HL-60/S4 treated with retinoic acid at 250 ng/mL for 4 days and 3 days (cell line): ENCODE measurements around the gene YKT6.

Experiments used
- in situ Hi-C: fragments of 300-500 bp; cut with MboI; formaldehyde crosslinking; loops from 2 replicates; pipeline ENCODE4 v1.7.0; 2022; ENCODE audit warnings: low sequenced_read_pairs

The YKT6 gene

DNA sequence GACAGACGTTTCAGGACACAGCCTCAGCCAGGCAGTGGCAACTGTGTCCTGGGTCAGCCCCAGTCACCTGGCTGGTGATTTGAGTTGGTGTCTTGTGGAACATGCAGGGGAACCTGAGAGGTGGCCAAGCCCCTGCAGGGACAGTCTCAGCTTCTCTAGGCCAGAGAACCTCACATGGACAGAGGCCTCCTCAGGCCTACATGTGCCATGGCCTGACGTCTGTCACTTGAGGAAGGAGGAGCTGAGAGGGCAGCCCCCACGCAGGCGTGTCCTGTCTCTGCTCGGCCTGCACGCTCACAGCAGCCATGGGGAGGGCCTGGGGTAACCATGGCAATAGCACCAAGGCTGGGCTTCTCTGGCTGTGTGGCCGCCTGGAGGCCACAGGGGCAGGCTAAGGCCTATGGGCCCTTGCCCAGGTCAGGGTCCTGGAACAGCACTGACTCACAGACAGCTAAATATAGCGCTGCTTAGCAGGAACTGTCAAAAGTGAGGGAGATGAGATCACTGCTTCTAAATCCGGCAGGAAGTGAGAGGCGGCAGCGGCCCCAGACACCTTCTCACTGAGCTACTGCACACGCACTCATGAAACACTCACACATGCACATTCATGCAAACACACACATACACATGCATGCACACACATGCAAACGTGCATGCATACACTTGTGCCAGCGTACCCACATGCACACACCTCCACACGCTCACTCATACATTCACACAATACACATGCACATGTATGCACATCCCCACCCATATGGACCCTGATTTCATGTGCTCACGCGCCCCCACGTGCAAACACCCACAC is 57.0 kb downstream of the YKT6 start:
- in situ Hi-C loops: no loop called here

DNA sequence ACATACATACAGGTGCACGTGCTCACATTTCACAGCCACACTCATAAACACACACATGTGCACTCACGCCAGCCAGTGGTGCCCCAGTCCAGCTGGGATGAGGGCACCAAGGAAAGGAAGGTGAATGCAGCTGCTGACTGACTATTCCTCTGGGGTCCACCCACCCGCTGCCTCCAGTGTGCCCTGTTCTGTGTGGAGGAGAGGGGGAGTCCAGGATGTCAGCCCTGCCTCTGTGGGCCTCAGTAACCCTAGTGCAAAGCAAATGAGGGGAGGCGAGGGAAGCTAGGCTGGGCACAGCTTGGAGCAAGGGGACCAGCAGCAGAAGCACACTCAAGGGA is 57.6 kb downstream of the YKT6 start:
- in situ Hi-C loops: no loop called here

DNA sequence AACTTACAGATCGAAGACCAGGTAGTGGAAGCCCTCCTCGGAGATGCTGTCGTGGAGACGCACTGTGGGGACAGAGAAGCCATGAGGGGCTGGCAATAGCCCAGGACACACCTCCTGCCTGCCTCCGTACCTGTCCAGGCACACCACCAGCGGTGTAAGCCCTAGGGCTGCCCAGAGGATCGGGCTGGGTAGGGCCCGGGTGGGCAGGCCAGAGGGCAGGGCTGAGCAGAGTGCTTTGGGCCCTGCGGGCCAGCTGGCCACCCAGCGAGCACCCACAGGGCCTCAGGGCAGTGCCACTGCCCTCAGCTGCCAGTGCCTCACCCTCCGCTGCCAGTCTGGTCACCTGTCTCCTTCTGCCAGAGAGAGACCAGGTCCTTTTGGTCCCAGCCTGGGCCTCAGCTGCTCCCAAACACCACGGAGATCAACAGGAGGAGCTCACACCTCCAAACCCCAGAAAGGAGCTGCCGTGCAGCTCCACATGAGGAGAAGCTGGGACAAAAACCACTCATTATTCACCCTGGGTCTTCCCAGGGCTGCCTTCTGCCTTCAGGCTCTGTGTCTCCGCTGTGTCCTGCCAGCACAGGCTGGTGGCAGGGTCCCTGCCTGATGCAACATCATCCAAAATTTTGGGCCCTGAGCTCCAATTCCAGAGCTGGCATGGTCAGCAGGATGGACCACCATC is 58.2 kb downstream of the YKT6 start:
- in situ Hi-C loops: no loop called here

DNA sequence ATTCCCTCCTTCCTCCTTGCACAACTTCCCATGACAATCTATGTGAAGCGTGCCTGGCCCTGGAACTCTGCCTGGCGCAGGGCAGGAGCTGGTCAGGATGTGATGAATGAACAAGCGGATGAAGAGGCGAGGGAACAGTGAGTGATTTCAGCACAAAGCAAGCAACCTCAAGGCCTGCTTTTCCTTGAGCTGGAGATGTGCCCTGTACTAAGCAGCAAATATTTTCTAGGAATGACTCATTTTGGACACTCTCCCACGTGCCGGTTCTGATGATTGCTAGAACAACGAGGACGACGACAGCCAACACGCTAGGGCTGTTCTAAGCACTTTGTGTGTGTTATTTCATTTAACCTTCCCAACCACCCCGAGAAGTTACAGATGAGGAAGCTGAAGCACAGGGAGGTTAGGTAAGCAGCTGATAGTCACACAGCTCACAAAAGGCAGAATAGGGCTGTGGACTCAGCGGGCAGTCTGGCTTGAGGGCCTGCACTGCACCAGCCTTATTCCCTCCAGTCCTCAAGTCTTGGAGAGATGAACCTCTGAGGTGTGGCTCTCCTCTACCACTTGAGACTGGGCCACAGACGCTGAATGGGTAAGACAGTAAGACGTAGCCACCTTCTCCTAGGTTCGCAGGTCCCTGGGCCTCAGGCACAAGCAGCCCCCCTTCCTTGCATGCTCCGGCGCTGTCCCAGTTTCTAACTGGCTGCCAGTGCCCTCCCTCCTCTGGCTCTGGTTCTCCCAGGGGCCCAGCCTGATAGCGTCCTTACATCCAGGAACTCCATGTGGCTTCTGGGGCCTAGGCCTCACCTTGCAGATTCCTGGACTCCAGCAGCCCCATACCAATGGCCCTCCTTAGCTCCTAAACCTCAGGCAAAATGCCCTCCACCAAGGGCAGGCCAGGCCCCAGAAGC is 59.0 kb downstream of the YKT6 start:
- in situ Hi-C loops: no loop called here

DNA sequence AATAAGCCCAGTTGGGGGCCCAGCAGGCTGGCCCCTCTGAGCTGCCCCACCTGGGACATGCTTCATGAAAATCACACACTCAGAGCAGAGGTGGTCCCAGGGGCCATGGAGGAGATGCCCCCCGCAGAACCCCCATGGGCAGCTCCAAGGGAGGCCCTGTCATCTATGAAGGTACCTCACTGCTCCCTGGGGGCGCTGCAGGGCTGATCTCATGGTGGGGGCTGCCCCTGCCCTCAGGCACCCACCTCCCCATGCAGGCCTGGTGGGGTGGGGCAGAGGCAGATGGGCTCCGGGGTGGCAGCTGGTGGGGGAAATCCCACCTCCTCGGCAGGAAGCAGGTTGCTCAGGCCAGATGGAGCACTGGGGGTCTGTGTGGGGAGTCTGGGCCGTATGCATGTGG is 60.5 kb downstream of the YKT6 start:
- in situ Hi-C loops: no loop called here

DNA sequence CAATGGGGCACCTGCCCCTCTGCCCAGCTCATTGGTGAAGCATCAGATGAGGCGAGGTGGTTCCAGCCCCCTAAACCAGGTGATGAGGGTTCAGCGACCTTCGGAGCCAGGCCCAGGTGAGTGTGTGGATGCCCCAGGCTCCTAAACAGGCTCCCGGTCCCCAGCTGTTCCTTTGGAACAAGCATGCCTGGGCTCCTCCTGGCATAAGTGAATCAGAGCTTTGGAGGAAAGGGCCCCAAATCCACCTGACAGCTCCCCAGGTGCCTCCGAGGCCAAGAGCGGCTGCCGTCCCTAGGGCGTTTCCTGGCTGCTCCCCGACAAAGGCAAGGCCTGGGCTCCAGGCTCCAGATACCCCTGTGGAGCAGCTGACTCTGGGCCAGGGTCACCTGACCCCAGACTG is 61.3 kb downstream of the YKT6 start:
- in situ Hi-C loops: no loop called here

DNA sequence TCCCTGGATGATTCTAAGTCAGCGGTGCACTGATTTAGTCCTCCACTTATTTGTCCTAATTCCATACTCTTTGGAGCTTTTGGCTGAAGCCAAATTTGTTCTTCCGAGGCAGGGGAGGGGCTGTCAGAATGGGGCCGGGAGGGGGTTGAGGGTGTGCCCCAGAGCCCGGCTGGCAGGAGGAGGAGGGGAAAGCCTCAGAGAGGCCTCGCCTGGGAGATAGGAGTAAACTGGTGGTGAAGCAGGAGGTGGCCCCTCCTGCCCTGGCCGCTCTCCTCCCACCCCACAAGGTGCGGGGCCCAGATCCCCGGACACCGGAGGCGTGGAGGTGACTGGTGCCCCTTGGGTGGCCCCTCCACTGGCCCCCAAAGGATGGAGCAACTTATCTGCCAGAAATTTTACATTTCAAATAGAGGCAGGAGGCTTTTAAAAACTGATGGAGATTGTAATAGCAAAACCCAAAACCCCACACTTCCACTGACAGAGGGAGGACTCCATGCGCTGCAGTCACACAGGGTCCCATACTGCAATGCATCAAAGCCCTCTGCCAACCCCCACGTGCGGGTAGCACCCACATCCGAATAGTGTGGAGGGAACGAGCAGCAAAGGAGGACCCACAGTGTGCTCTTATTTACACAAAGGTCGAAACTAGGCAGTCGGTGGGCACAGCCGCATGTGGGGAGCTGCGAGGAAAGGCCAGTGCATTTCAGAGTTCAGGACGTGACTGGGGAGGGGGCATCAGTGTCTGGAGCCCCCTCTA is 62.7 kb downstream of the YKT6 start:
- in situ Hi-C loops: no loop called here
